Measurements from ENCODE around the gene GLDN. TPM values are rescaled to one million over a fixed set of nuclear protein-coding genes. Genes with fewer than 3 reads are reported as not detected.

Gene GLDN
- total and polyA plus RNA-seq, 2 experiments from 2014 or later: 0.32 to 1.2 TPM

DNA sequence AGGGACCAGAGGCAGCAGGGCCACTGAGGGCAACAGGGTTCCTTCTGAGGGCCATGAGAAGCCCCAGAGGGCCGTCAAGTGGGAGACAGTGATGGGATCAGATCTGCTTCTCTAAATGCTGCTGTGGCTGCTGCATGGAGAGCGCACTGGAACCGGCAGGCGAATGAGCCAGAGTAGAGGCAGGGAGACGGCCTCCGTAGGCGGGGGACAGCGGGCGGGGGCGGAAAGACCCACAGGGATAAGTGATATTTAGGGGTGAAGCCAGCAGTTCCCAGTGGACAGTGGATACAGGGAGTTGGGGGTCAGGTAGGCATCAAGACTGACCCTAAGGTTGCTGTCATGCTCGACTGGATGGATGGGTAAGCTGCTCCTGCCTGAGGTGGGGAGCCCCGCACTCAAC, 45.0 kb downstream of the GLDN start:
- H3K27me3 Mint-ChIP-seq (ENCODE audit: insufficient read depth, low read depth, poor library complexity): no peaks in the 10 kb centered on the region
- Histone ChIP-seq H3K4me2 (no peak overlapping the region), H3K4me1 (ENCODE audit: insufficient read depth) (peaks cover 13% of the 10 kb centered on the region; the same call in 1 of the 2 replicates), H3K36me3 (ENCODE audit: insufficient read depth) (no peaks in the 10 kb centered on the region), H3K27ac (ENCODE audit: low read depth) (no peak overlapping the region), H3K4me3 (no peak overlapping the region), H2AFZ (no peak overlapping the region), H3K9me2 (ENCODE audit: insufficient read depth) (peaks cover 4% of the 10 kb centered on the region; the same call in 1 of the 2 replicates), H3K27me3 (ENCODE audit: insufficient read depth) (no peaks in the 10 kb centered on the region), H3F3A (replicated peaks; ENCODE audit: low read depth) (no peaks in the 10 kb centered on the region), H4K20me1 (replicated peaks; ENCODE audit: insufficient read depth) (no peaks in the 10 kb centered on the region), H3K79me2 (replicated peaks; ENCODE audit: insufficient read depth) (no peaks in the 10 kb centered on the region)
- peaks cover 6% of the 10 kb centered on the region; the same call in 2 of the 3 replicates for H3K9me3 Mint-ChIP-seq
- TF ChIP-seq, protein P1, sequence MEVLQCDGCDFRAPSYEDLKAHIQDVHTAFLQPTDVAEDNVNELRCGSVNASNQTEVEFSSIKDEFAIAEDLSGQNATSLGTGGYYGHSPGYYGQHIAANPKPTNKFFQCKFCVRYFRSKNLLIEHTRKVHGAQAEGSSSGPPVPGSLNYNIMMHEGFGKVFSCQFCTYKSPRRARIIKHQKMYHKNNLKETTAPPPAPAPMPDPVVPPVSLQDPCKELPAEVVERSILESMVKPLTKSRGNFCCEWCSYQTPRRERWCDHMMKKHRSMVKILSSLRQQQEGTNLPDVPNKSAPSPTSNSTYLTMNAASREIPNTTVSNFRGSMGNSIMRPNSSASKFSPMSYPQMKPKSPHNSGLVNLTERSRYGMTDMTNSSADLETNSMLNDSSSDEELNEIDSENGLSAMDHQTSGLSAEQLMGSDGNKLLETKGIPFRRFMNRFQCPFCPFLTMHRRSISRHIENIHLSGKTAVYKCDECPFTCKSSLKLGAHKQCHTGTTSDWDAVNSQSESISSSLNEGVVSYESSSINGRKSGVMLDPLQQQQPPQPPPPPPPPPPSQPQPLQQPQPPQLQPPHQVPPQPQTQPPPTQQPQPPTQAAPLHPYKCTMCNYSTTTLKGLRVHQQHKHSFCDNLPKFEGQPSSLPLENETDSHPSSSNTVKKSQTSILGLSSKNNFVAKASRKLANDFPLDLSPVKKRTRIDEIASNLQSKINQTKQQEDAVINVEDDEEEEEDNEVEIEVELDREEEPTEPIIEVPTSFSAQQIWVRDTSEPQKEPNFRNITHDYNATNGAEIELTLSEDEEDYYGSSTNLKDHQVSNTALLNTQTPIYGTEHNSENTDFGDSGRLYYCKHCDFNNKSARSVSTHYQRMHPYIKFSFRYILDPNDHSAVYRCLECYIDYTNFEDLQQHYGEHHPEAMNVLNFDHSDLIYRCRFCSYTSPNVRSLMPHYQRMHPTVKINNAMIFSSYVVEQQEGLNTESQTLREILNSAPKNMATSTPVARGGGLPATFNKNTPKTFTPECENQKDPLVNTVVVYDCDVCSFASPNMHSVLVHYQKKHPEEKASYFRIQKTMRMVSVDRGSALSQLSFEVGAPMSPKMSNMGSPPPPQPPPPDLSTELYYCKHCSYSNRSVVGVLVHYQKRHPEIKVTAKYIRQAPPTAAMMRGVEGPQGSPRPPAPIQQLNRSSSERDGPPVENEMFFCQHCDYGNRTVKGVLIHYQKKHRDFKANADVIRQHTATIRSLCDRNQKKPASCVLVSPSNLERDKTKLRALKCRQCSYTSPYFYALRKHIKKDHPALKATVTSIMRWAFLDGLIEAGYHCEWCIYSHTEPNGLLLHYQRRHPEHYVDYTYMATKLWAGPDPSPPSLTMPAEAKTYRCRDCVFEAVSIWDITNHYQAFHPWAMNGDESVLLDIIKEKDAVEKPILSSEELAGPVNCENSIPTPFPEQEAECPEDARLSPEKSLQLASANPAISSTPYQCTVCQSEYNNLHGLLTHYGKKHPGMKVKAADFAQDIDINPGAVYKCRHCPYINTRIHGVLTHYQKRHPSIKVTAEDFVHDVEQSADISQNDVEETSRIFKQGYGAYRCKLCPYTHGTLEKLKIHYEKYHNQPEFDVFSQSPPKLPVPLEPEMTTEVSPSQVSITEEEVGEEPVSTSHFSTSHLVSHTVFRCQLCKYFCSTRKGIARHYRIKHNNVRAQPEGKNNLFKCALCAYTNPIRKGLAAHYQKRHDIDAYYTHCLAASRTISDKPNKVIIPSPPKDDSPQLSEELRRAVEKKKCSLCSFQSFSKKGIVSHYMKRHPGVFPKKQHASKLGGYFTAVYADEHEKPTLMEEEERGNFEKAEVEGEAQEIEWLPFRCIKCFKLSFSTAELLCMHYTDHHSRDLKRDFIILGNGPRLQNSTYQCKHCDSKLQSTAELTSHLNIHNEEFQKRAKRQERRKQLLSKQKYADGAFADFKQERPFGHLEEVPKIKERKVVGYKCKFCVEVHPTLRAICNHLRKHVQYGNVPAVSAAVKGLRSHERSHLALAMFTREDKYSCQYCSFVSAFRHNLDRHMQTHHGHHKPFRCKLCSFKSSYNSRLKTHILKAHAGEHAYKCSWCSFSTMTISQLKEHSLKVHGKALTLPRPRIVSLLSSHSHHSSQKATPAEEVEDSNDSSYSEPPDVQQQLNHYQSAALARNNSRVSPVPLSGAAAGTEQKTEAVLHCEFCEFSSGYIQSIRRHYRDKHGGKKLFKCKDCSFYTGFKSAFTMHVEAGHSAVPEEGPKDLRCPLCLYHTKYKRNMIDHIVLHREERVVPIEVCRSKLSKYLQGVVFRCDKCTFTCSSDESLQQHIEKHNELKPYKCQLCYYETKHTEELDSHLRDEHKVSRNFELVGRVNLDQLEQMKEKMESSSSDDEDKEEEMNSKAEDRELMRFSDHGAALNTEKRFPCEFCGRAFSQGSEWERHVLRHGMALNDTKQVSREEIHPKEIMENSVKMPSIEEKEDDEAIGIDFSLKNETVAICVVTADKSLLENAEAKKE (CRISPR knock-in tag; IDR thresholded peaks at IDR 0.05): no peak
- TF ChIP-seq EZH2phosphoT487 (IDR thresholded peaks at IDR 0.05; ENCODE audit: unreplicated experiment) (no peak), JUNB (IDR thresholded peaks at IDR 0.05; ENCODE audit: unreplicated experiment) (no peak), POLR2AphosphoS5 (IDR thresholded peaks at IDR 0.05; ENCODE audit: low read depth) (no peak), EZH2 (IDR thresholded peaks at IDR 0.05; ENCODE audit: low read depth, unreplicated experiment) (no peak), REST (IDR thresholded peaks at IDR 0.05; ENCODE audit: unreplicated experiment) (no peak), ZNF114 (CRISPR knock-in tag; IDR thresholded peaks at IDR 0.05) (no peak), ZNF331 (CRISPR knock-in tag; IDR thresholded peaks at IDR 0.05; ENCODE audit: low read depth) (no peak), STAT1 (IDR thresholded peaks at IDR 0.05; ENCODE audit: unreplicated experiment) (no peak), CREB1 (CRISPR knock-in tag; IDR thresholded peaks at IDR 0.05; ENCODE audit: low read depth) (no peak), NANOG (IDR thresholded peaks at IDR 0.05; ENCODE audit: borderline replicate concordance) (no peak)
- TF ChIP-seq, protein P2, sequence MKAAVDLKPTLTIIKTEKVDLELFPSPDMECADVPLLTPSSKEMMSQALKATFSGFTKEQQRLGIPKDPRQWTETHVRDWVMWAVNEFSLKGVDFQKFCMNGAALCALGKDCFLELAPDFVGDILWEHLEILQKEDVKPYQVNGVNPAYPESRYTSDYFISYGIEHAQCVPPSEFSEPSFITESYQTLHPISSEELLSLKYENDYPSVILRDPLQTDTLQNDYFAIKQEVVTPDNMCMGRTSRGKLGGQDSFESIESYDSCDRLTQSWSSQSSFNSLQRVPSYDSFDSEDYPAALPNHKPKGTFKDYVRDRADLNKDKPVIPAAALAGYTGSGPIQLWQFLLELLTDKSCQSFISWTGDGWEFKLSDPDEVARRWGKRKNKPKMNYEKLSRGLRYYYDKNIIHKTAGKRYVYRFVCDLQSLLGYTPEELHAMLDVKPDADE (IDR thresholded peaks at IDR 0.05): no peak
- no peak overlapping the region for H3K4me3 Mint-ChIP-seq
- H3K27ac Mint-ChIP-seq: no peak overlapping the region
- H3K36me3 Mint-ChIP-seq (ENCODE audit: low read depth): peaks cover 4% of the 10 kb centered on the region; the same call in 1 of the 3 replicates
- peaks cover 22% of the 10 kb centered on the region for H3K4me1 Mint-ChIP-seq
- ATAC-seq (no peak), DNase-seq (ENCODE audit: low spot score) (no peak)

Measured in GM23338 (cell line).